Activated T-cell treated with anti-CD3 and anti-CD28 coated beads, Interleukin-2, amount 50 U/mL, for 24 hours (primary cell): ENCODE data around the gene TTI1.

Source experiments
- DNase-seq: peaks from one replicate; pipeline ENCODE4 v3.0.0-alpha.2; 2020
- H3K27ac Mint-ChIP-seq: 2 replicates; pipeline ENCODE4 v1.8.0; 2020; ENCODE audit warnings: mild to moderate bottlenecking, mixed read lengths
- H3K27me3 Mint-ChIP-seq: 2 replicates; pipeline ENCODE4 v1.8.0; 2020; ENCODE audit warnings: mixed read lengths
- H3K36me3 Mint-ChIP-seq: 2 replicates; pipeline ENCODE4 v1.8.0; 2020; ENCODE audit warnings: low read depth, mixed read lengths
- H3K4me1 Mint-ChIP-seq: 2 replicates; pipeline ENCODE4 v1.8.0; 2020; ENCODE audit warnings: low read depth, mixed read lengths
- H3K4me3 Mint-ChIP-seq: 2 replicates; pipeline ENCODE4 v1.8.0; 2020; ENCODE audit warnings: mild to moderate bottlenecking, moderate library complexity, mixed read lengths
- H3K9me3 Mint-ChIP-seq: 2 replicates; pipeline ENCODE4 v1.8.0; 2020; ENCODE audit warnings: mixed read lengths

The TTI1 gene

DNA sequence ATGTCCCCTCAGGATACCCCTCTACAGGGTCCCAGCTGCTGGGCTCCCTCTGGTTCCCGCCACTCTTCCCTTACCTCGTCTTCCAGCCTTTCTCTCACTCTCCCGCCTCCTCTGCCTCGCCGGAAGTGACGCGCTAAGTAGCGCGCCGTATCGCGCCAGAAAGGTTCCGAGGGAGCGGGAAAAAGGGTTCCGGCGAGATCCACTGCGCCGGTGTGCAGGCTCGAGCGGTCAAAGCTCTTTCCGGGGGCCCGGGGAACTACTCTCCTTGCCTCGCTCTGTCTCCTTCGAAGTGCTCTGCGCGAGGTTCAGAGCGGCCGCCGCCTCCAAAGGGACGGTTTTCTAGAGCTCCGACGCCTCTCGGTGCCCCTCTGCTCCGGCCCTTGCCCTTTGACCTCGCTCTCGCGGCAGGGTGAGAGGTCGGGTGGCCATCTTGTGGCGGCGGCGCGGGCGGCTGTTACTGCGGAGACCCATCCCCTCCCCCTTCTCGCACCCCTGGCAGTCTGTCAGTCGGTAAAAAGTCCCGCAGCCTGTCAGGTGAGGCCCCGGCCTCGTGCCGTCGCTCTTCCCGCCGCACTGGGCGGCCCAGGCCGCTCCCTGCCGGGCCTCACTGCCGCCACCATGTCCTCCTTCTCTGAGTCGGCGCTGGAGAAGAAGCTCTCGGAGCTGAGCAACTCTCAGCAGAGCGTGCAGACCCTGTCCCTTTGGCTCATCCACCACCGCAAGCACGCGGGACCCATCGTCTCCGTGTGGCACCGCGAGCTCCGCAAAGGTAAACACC, at the start of gene TTI1, which contains the start of gene RPRD1B:
TTI1 (minus strand) TSS at position 127 of the 778 bp plus-strand sequence. CDS start 19,640 bp downstream, outside the sequence.
RPRD1B (plus strand) TSS at position 417 of the 778 bp plus-strand sequence; CDS start at position 619, 202 bp downstream.
- peak; percentile 94 for DNase-seq
- H3K36me3 Mint-ChIP-seq = peaks cover 86% of the 10 kb centered on the region
- H3K27ac Mint-ChIP-seq = peak within 1 kb of the TSS; percentile 100
- no peaks in the 10 kb centered on the region for H3K27me3 Mint-ChIP-seq
- no peaks in the 10 kb centered on the region for H3K9me3 Mint-ChIP-seq
- H3K4me3 Mint-ChIP-seq = peak within 1 kb of the TSS; percentile 95
- peaks cover 76% of the 10 kb centered on the region for H3K4me1 Mint-ChIP-seq

GRCh38 chr20:38082894-38083293, 49.6 kb upstream of the TTI1 start:
- H3K36me3 Mint-ChIP-seq = peaks cover 95% of the 10 kb centered on the region
- DNase-seq = no peak
- H3K4me1 Mint-ChIP-seq = peaks cover 19% of the 10 kb centered on the region
- H3K9me3 Mint-ChIP-seq = peaks cover 4% of the 10 kb centered on the region
- no peak overlapping the region for H3K27ac Mint-ChIP-seq
- no peaks in the 10 kb centered on the region for H3K27me3 Mint-ChIP-seq
- H3K4me3 Mint-ChIP-seq = no peak overlapping the region

GRCh38 chr20:38081575-38081974, 48.3 kb upstream of the TTI1 start:
- no peak for DNase-seq
- peak overlapping the region; percentile 23 for H3K27ac Mint-ChIP-seq
- peaks cover 19% of the 10 kb centered on the region for H3K4me1 Mint-ChIP-seq
- no peak overlapping the region for H3K4me3 Mint-ChIP-seq
- H3K9me3 Mint-ChIP-seq = peaks cover 4% of the 10 kb centered on the region
- H3K27me3 Mint-ChIP-seq = no peaks in the 10 kb centered on the region
- peaks cover 95% of the 10 kb centered on the region for H3K36me3 Mint-ChIP-seq

DNA sequence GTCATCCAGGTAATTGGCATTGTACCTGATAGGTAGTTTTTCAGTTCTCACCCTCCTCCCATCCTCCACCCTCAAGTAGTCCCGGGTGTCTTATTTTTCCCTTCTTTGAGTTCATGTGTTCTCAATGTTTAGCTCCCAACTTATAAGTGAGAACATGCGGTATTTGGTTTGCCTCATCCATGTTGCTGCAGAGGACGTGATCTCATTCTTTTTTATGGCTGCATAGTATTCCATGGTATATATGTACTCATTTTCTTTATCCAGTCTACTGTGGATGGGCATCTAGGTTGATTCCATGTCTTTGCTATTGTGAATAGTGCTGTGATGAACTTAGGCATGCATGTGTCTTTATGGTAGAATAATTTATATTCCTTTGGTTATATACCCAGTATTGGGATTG, 46.1 kb upstream of the TTI1 start:
- peaks cover 97% of the 10 kb centered on the region for H3K36me3 Mint-ChIP-seq
- H3K4me1 Mint-ChIP-seq = peaks cover 23% of the 10 kb centered on the region
- H3K27me3 Mint-ChIP-seq = no peaks in the 10 kb centered on the region
- no peak overlapping the region for H3K4me3 Mint-ChIP-seq
- DNase-seq = no peak
- H3K27ac Mint-ChIP-seq = no peak overlapping the region
- peaks cover 4% of the 10 kb centered on the region for H3K9me3 Mint-ChIP-seq

DNA sequence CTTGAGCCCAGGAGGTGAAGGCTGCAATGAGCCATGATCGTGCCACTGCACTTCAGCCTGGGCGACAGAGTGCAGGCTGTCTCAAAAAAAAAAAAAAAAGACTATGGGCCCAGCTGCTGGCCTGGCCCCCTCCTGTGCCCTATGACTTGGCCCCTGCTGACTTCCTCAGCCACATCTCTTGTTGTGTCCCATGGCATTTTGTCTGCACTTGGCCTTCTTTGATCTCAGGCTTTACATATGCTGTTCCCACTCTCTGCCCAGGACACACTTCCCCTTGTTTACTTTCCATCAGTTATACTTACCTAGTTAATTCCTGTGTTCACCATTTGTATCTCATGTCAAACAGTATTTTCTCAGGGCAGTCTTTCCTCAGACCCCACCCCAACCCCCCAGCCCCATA, 44.8 kb upstream of the TTI1 start:
- H3K9me3 Mint-ChIP-seq = peaks cover 4% of the 10 kb centered on the region
- peaks cover 98% of the 10 kb centered on the region for H3K36me3 Mint-ChIP-seq
- no peak for DNase-seq
- no peak overlapping the region for H3K4me3 Mint-ChIP-seq
- no peaks in the 10 kb centered on the region for H3K27me3 Mint-ChIP-seq
- no peak overlapping the region for H3K27ac Mint-ChIP-seq
- peaks cover 33% of the 10 kb centered on the region for H3K4me1 Mint-ChIP-seq

GRCh38 chr20:38076548-38076947, 43.3 kb upstream of the TTI1 start:
- Mint-ChIP-seq H3K27ac (no peak overlapping the region), H3K36me3 (peaks cover 84% of the 10 kb centered on the region), H3K27me3 (no peaks in the 10 kb centered on the region), H3K9me3 (peaks cover 4% of the 10 kb centered on the region), H3K4me1 (peaks cover 35% of the 10 kb centered on the region), H3K4me3 (no peak overlapping the region)
- no peak for DNase-seq

DNA sequence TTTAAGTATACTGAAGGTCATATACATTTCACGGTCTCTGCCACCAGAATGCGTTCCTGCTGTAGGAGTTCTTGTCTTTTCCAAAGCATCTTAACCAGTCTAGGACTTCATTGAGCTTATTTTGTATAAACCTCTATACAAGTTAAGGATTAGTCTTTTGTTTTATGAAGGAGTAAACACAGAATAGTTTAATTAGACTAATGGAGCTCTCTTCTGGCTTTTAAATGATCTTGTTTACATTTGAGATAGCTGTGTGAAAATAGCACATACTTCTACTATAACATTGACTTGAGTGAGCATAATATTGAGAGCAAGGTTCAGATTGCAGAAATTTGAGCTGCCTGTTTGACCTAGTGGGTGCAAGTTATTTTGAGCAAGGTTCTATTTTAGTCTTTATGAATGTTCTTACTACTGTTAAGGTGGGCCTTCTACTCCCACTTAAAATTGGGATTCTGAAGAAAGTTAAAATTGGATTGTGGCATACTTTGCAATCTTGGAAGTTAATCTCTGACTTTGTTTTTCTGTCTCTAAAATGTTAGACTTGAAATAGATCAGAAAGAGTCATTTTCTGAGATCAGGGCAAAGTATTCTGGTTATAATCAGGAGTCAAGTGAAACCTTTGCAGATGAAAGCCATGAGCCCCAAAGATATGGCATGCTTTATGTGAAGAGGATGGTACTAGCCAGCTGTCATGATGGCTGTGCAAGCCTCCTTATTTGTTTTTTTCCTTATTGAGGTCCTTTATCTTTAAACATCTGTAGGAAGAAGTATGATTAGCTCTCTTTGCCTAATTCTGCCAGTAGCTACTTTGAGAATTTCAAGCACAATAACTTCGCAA, 42.1 kb upstream of the TTI1 start:
- H3K4me3 Mint-ChIP-seq = no peak overlapping the region
- peaks cover 72% of the 10 kb centered on the region for H3K36me3 Mint-ChIP-seq
- H3K4me1 Mint-ChIP-seq = peaks cover 28% of the 10 kb centered on the region
- no peaks in the 10 kb centered on the region for H3K27me3 Mint-ChIP-seq
- H3K27ac Mint-ChIP-seq = no peak overlapping the region
- peaks cover 4% of the 10 kb centered on the region for H3K9me3 Mint-ChIP-seq
- no peak for DNase-seq

- Mint-ChIP-seq H3K27ac (peak overlapping the region; percentile 63), H3K9me3 (no peaks in the 10 kb centered on the region), H3K4me3 (no peak overlapping the region), H3K27me3 (no peaks in the 10 kb centered on the region), H3K4me1 (peaks cover 19% of the 10 kb centered on the region), H3K36me3 (peaks cover 54% of the 10 kb centered on the region)
- DNase-seq = no peak
Observed at GRCh38 chr20:38073307-38074071, 40.2 kb upstream of the TTI1 start.

GRCh38 chr20:38072898-38073297, 39.6 kb upstream of the TTI1 start:
- H3K36me3 Mint-ChIP-seq = peaks cover 48% of the 10 kb centered on the region

DNA sequence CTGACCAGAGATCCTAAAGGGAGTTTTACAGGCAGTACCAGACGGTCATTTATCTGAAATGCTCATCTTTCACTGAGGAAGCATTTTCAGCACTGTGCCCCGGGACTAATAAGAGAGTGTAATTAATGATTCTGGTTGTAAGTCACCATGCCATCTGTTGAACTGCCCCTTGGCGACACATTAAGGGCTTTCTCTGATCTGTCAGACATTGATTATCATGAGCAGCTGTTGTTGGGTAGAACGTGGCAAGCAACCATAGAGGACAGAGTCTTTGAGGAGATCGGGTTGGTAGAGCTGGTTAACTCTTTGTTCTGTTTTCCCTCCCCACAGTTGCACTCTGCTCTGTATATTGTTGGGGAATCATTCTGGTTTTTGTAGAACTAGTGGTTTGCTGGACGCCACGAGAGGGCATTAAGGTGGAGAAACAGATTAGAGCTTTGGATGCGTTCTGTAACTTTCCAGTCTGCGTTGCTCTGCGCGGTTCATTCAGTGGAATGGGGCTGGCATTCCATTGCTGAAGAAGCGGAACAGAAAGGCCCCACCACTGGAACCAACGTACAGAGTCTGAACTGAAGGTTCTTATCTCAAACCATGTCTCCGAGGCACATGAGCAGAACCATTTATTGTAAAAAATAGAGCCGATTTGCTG, 34.6 kb upstream of the TTI1 start:
- Mint-ChIP-seq H3K27ac (peak overlapping the region; percentile 20), H3K36me3 (no peaks in the 10 kb centered on the region), H3K9me3 (no peaks in the 10 kb centered on the region), H3K27me3 (no peaks in the 10 kb centered on the region), H3K4me3 (no peak overlapping the region), H3K4me1 (peaks cover 5% of the 10 kb centered on the region)
- DNase-seq = no peak

More at GRCh38 chr20:38072898-38073297, 39.6 kb upstream of the TTI1 start:
- H3K4me1 Mint-ChIP-seq = peaks cover 19% of the 10 kb centered on the region
- H3K27me3 Mint-ChIP-seq = no peaks in the 10 kb centered on the region
- H3K4me3 Mint-ChIP-seq = no peak overlapping the region
- no peak for DNase-seq
- no peaks in the 10 kb centered on the region for H3K9me3 Mint-ChIP-seq
- no peak overlapping the region for H3K27ac Mint-ChIP-seq

DNA sequence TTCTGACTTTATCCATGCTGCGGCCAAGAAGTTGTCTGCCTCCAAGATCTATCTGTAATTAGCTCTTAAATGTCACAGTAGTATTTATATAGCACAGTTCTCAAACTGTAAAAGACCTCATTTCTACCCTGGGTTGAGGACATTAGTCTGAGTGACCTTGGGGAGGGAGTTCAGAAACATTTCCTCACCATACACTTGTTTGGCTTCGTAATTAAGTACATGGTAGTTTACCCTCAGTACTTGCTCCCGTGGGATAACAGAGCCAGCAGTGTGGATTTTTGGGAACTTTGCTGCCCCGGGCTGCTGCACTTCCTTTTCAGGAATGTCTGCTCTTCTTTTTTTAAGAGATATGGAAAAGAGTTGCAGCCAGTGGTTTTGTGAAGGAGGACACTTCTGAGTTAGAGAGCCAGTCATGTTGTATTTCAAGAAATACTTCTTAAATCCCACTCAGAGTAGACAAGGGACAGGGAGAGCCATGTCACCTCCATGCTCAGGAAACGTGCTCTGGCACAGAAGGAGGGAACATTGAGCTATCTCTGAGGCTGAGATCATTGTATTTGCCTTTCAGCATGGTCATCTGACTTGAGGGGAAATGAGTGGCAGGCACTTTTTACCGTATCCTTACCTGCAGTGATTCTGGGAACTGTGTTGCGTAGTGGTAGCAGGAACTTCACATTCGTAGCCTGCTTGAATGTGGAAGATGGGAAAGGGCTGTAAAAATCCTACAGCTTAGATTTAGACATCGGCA, 33.9 kb upstream of the TTI1 start:
- H3K27me3 Mint-ChIP-seq = no peaks in the 10 kb centered on the region
- no peaks in the 10 kb centered on the region for H3K9me3 Mint-ChIP-seq
- DNase-seq = no peak
- H3K4me1 Mint-ChIP-seq = no peaks in the 10 kb centered on the region
- H3K27ac Mint-ChIP-seq = peak overlapping the region; percentile 28
- no peak overlapping the region for H3K4me3 Mint-ChIP-seq
- no peaks in the 10 kb centered on the region for H3K36me3 Mint-ChIP-seq

- H3K4me3 Mint-ChIP-seq = no peak overlapping the region
- no peaks in the 10 kb centered on the region for H3K36me3 Mint-ChIP-seq
- DNase-seq = no peak
- H3K4me1 Mint-ChIP-seq = no peaks in the 10 kb centered on the region
- no peaks in the 10 kb centered on the region for H3K27me3 Mint-ChIP-seq
- no peaks in the 10 kb centered on the region for H3K9me3 Mint-ChIP-seq
- H3K27ac Mint-ChIP-seq = no peak overlapping the region
Observed at GRCh38 chr20:38065764-38066375, 32.6 kb upstream of the TTI1 start.

GRCh38 chr20:38063911-38064530, 30.8 kb upstream of the TTI1 start:
- no peaks in the 10 kb centered on the region for H3K36me3 Mint-ChIP-seq
- H3K27ac Mint-ChIP-seq = no peak overlapping the region

More at GRCh38 chr20:38063911-38064530, 30.8 kb upstream of the TTI1 start:
- peaks cover 3% of the 10 kb centered on the region for H3K4me1 Mint-ChIP-seq
- DNase-seq = no peak
- no peaks in the 10 kb centered on the region for H3K27me3 Mint-ChIP-seq
- no peaks in the 10 kb centered on the region for H3K9me3 Mint-ChIP-seq
- no peak overlapping the region for H3K4me3 Mint-ChIP-seq
